Effector memory CD8-positive, alpha-beta T cell (primary cell): ENCODE measurements around the gene HERC2.

ENCODE experiments used
- ATAC-seq: fragments of 150-1000 bp; cut with Tn5 transposase; replicated peaks from 2 replicates; pipeline ENCODE4 v1.10.0; 2021; ENCODE audit warnings: mild to moderate bottlenecking, moderate library complexity
- DNase-seq, 3 experiments: peaks; one replicate each; pipeline ENCODE4 v3.0.0; 2021
- H3K27ac Mint-ChIP-seq, 2 donors: one replicate each; pipeline ENCODE4 v1.8.0; 2022; ENCODE audit warnings: mild to moderate bottlenecking in 2 of 2, mixed read lengths in 2 of 2, moderate library complexity in 2 of 2
- H3K27me3 Mint-ChIP-seq, 2 donors: one replicate each; pipeline ENCODE4 v1.8.0; 2022; ENCODE audit warnings: mixed read lengths in 2 of 2
- H3K36me3 Mint-ChIP-seq: one replicate; pipeline ENCODE4 v1.8.0; 2022; ENCODE audit warnings: mild to moderate bottlenecking, moderate library complexity, mixed read lengths; ENCODE audit not compliant: insufficient read depth
- H3K4me1 Mint-ChIP-seq, 2 donors: one replicate each; pipeline ENCODE4 v1.8.0; 2022; ENCODE audit warnings: low read depth in 2 of 2, mixed read lengths in 2 of 2
- H3K4me3 Mint-ChIP-seq, 2 donors: one replicate each; pipeline ENCODE4 v1.8.0; 2022; ENCODE audit warnings: mild to moderate bottlenecking in 2 of 2, mixed read lengths in 2 of 2, moderate library complexity in 2 of 2
- H3K9me3 Mint-ChIP-seq, 2 donors: one replicate each; pipeline ENCODE4 v1.8.0; 2022; ENCODE audit warnings: mixed read lengths in 2 of 2

HERC2 gene

DNA sequence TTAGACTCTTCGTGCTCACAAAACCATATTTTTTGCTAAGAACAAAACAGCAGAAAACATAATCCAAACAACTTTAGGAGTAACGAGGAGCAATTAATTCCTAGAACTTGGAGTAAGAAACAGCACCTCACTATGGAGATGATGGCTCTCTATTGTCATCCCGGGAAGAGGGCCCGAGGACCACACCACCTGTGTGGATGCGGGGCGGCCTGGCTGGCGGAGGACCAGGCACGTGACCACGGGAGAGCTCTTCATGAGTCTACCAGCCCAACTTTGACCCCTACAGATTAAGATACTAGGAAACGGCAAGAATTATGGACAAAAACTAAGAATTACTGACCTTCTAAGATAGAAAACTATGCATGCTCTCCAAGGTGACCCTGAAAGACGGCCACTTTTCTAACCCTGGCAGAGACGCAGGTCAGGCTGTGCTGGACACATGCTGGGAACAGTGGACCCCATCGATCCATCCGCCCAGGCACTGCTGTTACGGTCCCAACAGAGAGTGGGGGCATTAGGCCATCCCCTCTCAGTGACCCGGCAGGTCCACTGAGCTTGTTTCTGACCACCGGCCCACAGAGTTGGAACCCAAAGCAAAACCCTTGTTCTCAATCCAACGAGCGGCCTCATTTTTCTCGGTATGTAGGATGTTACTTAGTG, 209.7 kb downstream of the HERC2 start:
- no peak overlapping the region for H3K4me3 Mint-ChIP-seq
- H3K4me1 Mint-ChIP-seq: peaks cover 0 to 3% of the 10 kb centered on the region in 2 donors
- H3K36me3 Mint-ChIP-seq: peaks cover 29% of the 10 kb centered on the region
- no peak overlapping the region for H3K27ac Mint-ChIP-seq
- ATAC-seq (no peak), DNase-seq (no peak)
- no peaks in the 10 kb centered on the region for H3K9me3 Mint-ChIP-seq
- H3K27me3 Mint-ChIP-seq: no peaks in the 10 kb centered on the region

DNA sequence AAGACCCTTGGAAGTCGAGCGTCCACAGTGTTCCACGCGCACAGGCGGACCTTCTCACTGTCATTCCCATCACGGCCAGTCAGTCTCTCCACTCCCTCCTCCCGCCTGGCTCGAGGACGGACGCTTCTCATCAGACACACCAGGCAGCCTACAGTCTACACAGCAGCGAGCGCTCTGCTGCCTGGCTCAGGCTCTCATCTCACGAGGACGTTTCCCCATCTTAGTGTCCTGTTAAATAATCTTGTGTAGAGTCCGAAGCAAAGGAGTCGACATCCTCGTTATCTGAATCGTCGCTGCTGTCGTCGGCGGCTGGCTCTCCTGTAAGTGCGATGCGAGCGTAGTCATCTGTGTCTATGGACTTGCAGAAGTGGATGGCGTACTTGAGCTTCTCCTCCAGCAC, 210.4 kb downstream of the HERC2 start:
- H3K27ac Mint-ChIP-seq: no peak overlapping the region
- H3K4me3 Mint-ChIP-seq: no peak overlapping the region
- H3K9me3 Mint-ChIP-seq: no peaks in the 10 kb centered on the region
- DNase-seq (no peak), ATAC-seq (no peak)
- peaks cover 29% of the 10 kb centered on the region for H3K36me3 Mint-ChIP-seq
- no peaks in the 10 kb centered on the region for H3K27me3 Mint-ChIP-seq
- peaks cover 0 to 4% of the 10 kb centered on the region in 2 donors for H3K4me1 Mint-ChIP-seq

DNA sequence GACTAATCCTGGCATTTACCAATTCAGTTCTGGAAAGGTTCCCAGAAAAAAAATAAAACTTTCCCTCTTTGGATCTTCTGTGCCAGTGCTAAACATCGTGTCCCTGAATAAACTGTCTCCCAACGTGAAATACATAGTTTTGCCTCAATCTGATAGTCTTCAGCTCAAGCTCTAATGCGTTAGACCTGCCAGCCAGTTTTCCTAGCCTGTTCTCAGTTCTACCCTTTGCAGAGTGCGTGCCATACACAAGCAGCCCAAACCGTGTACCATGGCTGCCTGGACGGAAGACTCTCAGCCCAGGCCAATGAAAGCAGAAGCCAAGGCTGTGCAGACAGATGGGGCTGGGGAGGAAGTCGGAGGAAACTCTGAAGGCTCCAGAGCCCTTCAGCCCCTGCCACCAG, 211.5 kb downstream of the HERC2 start:
- peaks cover 7 to 10% of the 10 kb centered on the region in 2 donors for H3K4me1 Mint-ChIP-seq
- H3K36me3 Mint-ChIP-seq: peaks cover 32% of the 10 kb centered on the region
- H3K27ac Mint-ChIP-seq: peak overlapping the region in 1 of 2 donors; percentile 9
- no peak for ATAC-seq
- no peak for DNase-seq
- H3K9me3 Mint-ChIP-seq: no peaks in the 10 kb centered on the region
- no peak overlapping the region for H3K4me3 Mint-ChIP-seq
- peaks cover 7 to 9% of the 10 kb centered on the region in 2 donors for H3K27me3 Mint-ChIP-seq

GRCh38 chr15:28109626-28110455, 212.1 kb downstream of the HERC2 start:
- DNase-seq: no peak
- peak; percentile 42 for ATAC-seq
- Mint-ChIP-seq H3K4me1 (peaks cover 7 to 11% of the 10 kb centered on the region in 2 donors), H3K9me3 (no peaks in the 10 kb centered on the region), H3K36me3 (peaks cover 26% of the 10 kb centered on the region), H3K27me3 (peaks cover 10 to 15% of the 10 kb centered on the region in 2 donors), H3K4me3 (peak overlapping the region in 1 of 2 donors; percentile 6), H3K27ac (peak overlapping the region in 1 of 2 donors; percentile 78)

GRCh38 chr15:28107904-28108275, 214.1 kb downstream of the HERC2 start:
- ATAC-seq (peak; percentile 36), DNase-seq (no peak)
- Mint-ChIP-seq H3K4me1 (peaks cover 7 to 13% of the 10 kb centered on the region in 2 donors), H3K27me3 (peaks cover 18 to 31% of the 10 kb centered on the region in 2 donors), H3K36me3 (peaks cover 15% of the 10 kb centered on the region), H3K4me3 (peak overlapping the region; percentile 83), H3K27ac (peak overlapping the region in 1 of 2 donors; percentile 79), H3K9me3 (no peaks in the 10 kb centered on the region)

GRCh38 chr15:28107111-28107903, 214.7 kb downstream of the HERC2 start:
- peak overlapping the region in 1 of 2 donors; percentile 79 for H3K27ac Mint-ChIP-seq
- H3K4me1 Mint-ChIP-seq: peaks cover 7 to 13% of the 10 kb centered on the region in 2 donors
- peak overlapping the region; percentile 83 for H3K4me3 Mint-ChIP-seq
- ATAC-seq (peak; percentile 39), DNase-seq (no peak)
- no peaks in the 10 kb centered on the region for H3K9me3 Mint-ChIP-seq
- H3K36me3 Mint-ChIP-seq: peaks cover 15% of the 10 kb centered on the region
- peaks cover 18 to 32% of the 10 kb centered on the region in 2 donors for H3K27me3 Mint-ChIP-seq

- Mint-ChIP-seq H3K27me3 (peaks cover 18 to 32% of the 10 kb centered on the region in 2 donors), H3K9me3 (no peaks in the 10 kb centered on the region), H3K36me3 (peaks cover 7% of the 10 kb centered on the region), H3K27ac (peak overlapping the region in 1 of 2 donors; percentile 79), H3K4me3 (peak overlapping the region; percentile 83), H3K4me1 (peaks cover 7 to 13% of the 10 kb centered on the region in 2 donors)
- peak in 2 of 3 experiments; percentile 13 to 32 for DNase-seq
- ATAC-seq: peak; percentile 59
Measured at GRCh38 chr15:28106294-28107110, 215.5 kb downstream of the HERC2 start.

GRCh38 chr15:28105793-28106192, 216.2 kb downstream of the HERC2 start:
- no peak for DNase-seq
- Mint-ChIP-seq H3K36me3 (peaks cover 6% of the 10 kb centered on the region), H3K9me3 (no peaks in the 10 kb centered on the region), H3K27ac (no peak overlapping the region), H3K27me3 (peaks cover 18 to 32% of the 10 kb centered on the region in 2 donors), H3K4me1 (peaks cover 7 to 13% of the 10 kb centered on the region in 2 donors), H3K4me3 (peak overlapping the region; percentile 65 to 67)
- no peak for ATAC-seq

- Mint-ChIP-seq H3K27me3 (peaks cover 20 to 37% of the 10 kb centered on the region in 2 donors), H3K4me3 (peak overlapping the region; percentile 65 to 67), H3K4me1 (peaks cover 7 to 13% of the 10 kb centered on the region in 2 donors), H3K36me3 (peaks cover 6% of the 10 kb centered on the region), H3K9me3 (no peaks in the 10 kb centered on the region), H3K27ac (no peak overlapping the region)
- DNase-seq (no peak), ATAC-seq (no peak)
Measured at GRCh38 chr15:28105224-28105791, 216.7 kb downstream of the HERC2 start.

GRCh38 chr15:28104326-28104725, 217.7 kb downstream of the HERC2 start:
- Mint-ChIP-seq H3K36me3 (peaks cover 3% of the 10 kb centered on the region), H3K9me3 (no peaks in the 10 kb centered on the region), H3K27me3 (peaks cover 30 to 47% of the 10 kb centered on the region in 2 donors), H3K4me3 (no peak overlapping the region), H3K4me1 (peaks cover 10 to 20% of the 10 kb centered on the region in 2 donors), H3K27ac (no peak overlapping the region)
- no peak for ATAC-seq
- DNase-seq: no peak

- no peak overlapping the region for H3K27ac Mint-ChIP-seq
- H3K9me3 Mint-ChIP-seq: no peaks in the 10 kb centered on the region
Measured at GRCh38 chr15:28103831-28104230, 218.1 kb downstream of the HERC2 start.

GRCh38 chr15:28101983-28102441, 220.0 kb downstream of the HERC2 start:
- peaks cover 43 to 65% of the 10 kb centered on the region in 2 donors for H3K27me3 Mint-ChIP-seq
- H3K4me1 Mint-ChIP-seq: peaks cover 17 to 29% of the 10 kb centered on the region in 2 donors
- no peak overlapping the region for H3K27ac Mint-ChIP-seq
- H3K36me3 Mint-ChIP-seq: peaks cover 3% of the 10 kb centered on the region
- H3K4me3 Mint-ChIP-seq: no peak overlapping the region
- no peaks in the 10 kb centered on the region for H3K9me3 Mint-ChIP-seq
- ATAC-seq: no peak
- no peak for DNase-seq

More at GRCh38 chr15:28103831-28104230, 218.1 kb downstream of the HERC2 start:
- peaks cover 30 to 49% of the 10 kb centered on the region in 2 donors for H3K27me3 Mint-ChIP-seq
- peaks cover 10 to 22% of the 10 kb centered on the region in 2 donors for H3K4me1 Mint-ChIP-seq
- no peak overlapping the region for H3K4me3 Mint-ChIP-seq
- peaks cover 3% of the 10 kb centered on the region for H3K36me3 Mint-ChIP-seq
- ATAC-seq (no peak), DNase-seq (no peak)
